Glomerular visceral epithelial cell (primary cell): ENCODE results near the gene ERN1.

Source experiments
- DNase-seq: peaks from one replicate; pipeline ENCODE4 v3.0.0-alpha.2; 2016; ENCODE audit errors: extremely low spot score

The ERN1 gene

GRCh38 chr17:64110379-64111152 lies 19.4 kb downstream of the ERN1 start:
- DNase-seq: no peak

GRCh38 chr17:64109400-64109799 lies 20.5 kb downstream of the ERN1 start:
- DNase-seq: no peak

GRCh38 chr17:64107500-64108236 lies 22.3 kb downstream of the ERN1 start:
- no peak for DNase-seq

GRCh38 chr17:64106918-64107317 lies 23.0 kb downstream of the ERN1 start:
- no peak for DNase-seq

GRCh38 chr17:64103391-64104364 lies 26.3 kb downstream of the ERN1 start:
- peak; percentile 64 for DNase-seq

- DNase-seq: no peak
These were observed 27.1 kb downstream of the ERN1 start for GRCh38 chr17:64102627-64103390.

- no peak for DNase-seq
These were observed 30.4 kb downstream of the ERN1 start for GRCh38 chr17:64099543-64099942.

GRCh38 chr17:64097196-64097936 lies 32.6 kb downstream of the ERN1 start:
- no peak for DNase-seq

GRCh38 chr17:64096037-64096436 lies 33.9 kb downstream of the ERN1 start:
- DNase-seq: no peak

- no peak for DNase-seq
These were observed 34.6 kb downstream of the ERN1 start for GRCh38 chr17:64095144-64095882.

GRCh38 chr17:64094412-64094811 lies 35.5 kb downstream of the ERN1 start:
- no peak for DNase-seq

GRCh38 chr17:64092952-64093451 lies 36.9 kb downstream of the ERN1 start:
- no peak for DNase-seq

- no peak for DNase-seq
These were observed 37.8 kb downstream of the ERN1 start for GRCh38 chr17:64092113-64092512.

GRCh38 chr17:64091571-64091970 lies 38.4 kb downstream of the ERN1 start:
- no peak for DNase-seq

- DNase-seq: no peak
These were observed 38.8 kb downstream of the ERN1 start for GRCh38 chr17:64091116-64091515.

GRCh38 chr17:64090144-64090543 lies 39.8 kb downstream of the ERN1 start:
- DNase-seq: no peak

- no peak for DNase-seq
These were observed 42.5 kb downstream of the ERN1 start for GRCh38 chr17:64087252-64088005.

GRCh38 chr17:64085650-64086005 lies 44.3 kb downstream of the ERN1 start:
- DNase-seq: no peak
